ENCODE results near the gene GUCY2C.

- no peak for TF ChIP-seq FOXA1 (IDR thresholded peaks at IDR 0.05)
- no peak for TF ChIP-seq CTCF (IDR thresholded peaks at IDR 0.05; ENCODE audit: low read depth, low read length, missing input control)
Measured at GRCh38 chr12:14701809-14702568, 5.6 kb upstream of the GUCY2C start.
